SK-N-MC (cell line): Measurements from ENCODE around the gene VAT1L.

ENCODE experiments used
- EZH2 ChIP-seq: fragments of 200-600 bp; sonication (generic); IDR thresholded peaks from one replicate; pipeline ENCODE4 v1.6.1; 2017; ENCODE audit warnings: antibody characterized with exemption
- POLR2AphosphoS5 ChIP-seq: IDR thresholded peaks from 2 replicates; pipeline ENCODE4 v1.6.1; 2012; ENCODE audit warnings: mild to moderate bottlenecking, low read depth, low read length, borderline replicate concordance

GRCh38 chr16:77844801-77845200 lies 56.4 kb downstream of the VAT1L start:
- no peak for TF ChIP-seq EZH2
- TF ChIP-seq POLR2AphosphoS5 = no peak
